Liver (tissue), 2 donors: ENCODE measurements around the gene EXD2.

ENCODE experiments used
- TF ChIP-seq, protein P1 (sequence below): IDR thresholded peaks from 2 replicates; pipeline ENCODE4 v1.6.1; 2016; ENCODE audit warnings: antibody characterized with exemption
- TF ChIP-seq, protein P2 (sequence below): fragments of 150-350 bp; IDR thresholded peaks from 2 replicates; pipeline ENCODE4 v1.5.1; 2017; ENCODE audit warnings: improper control_type of control experiment, low read depth, low read length; ENCODE audit not compliant: missing input control
- donor health status: healthy.

DNA sequence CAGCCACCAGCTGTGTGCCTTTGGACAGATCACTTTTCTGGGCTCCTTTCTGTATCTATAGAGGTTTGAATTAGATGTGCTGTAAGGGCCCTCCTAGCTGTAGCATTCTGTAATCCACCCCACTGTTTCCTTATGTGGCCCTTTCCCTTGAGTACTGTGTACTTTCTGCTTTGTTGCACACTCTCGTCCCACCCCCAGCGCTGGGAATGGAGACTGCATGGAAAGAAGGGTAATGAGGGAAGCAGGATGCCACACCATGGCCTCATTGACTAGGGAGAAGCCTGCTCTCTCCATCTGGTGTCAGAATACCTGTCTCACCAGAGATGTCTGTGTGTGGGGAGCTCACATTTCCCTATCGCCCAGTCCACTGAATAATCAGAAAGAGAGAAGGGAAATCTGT, 55.0 kb downstream of the EXD2 start:
- TF ChIP-seq, protein P1, sequence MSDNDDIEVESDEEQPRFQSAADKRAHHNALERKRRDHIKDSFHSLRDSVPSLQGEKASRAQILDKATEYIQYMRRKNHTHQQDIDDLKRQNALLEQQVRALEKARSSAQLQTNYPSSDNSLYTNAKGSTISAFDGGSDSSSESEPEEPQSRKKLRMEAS = no peak
- TF ChIP-seq, protein P2, sequence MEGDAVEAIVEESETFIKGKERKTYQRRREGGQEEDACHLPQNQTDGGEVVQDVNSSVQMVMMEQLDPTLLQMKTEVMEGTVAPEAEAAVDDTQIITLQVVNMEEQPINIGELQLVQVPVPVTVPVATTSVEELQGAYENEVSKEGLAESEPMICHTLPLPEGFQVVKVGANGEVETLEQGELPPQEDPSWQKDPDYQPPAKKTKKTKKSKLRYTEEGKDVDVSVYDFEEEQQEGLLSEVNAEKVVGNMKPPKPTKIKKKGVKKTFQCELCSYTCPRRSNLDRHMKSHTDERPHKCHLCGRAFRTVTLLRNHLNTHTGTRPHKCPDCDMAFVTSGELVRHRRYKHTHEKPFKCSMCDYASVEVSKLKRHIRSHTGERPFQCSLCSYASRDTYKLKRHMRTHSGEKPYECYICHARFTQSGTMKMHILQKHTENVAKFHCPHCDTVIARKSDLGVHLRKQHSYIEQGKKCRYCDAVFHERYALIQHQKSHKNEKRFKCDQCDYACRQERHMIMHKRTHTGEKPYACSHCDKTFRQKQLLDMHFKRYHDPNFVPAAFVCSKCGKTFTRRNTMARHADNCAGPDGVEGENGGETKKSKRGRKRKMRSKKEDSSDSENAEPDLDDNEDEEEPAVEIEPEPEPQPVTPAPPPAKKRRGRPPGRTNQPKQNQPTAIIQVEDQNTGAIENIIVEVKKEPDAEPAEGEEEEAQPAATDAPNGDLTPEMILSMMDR = no peak
